ENCODE results near the gene KAT6B.

The KAT6B gene

DNA sequence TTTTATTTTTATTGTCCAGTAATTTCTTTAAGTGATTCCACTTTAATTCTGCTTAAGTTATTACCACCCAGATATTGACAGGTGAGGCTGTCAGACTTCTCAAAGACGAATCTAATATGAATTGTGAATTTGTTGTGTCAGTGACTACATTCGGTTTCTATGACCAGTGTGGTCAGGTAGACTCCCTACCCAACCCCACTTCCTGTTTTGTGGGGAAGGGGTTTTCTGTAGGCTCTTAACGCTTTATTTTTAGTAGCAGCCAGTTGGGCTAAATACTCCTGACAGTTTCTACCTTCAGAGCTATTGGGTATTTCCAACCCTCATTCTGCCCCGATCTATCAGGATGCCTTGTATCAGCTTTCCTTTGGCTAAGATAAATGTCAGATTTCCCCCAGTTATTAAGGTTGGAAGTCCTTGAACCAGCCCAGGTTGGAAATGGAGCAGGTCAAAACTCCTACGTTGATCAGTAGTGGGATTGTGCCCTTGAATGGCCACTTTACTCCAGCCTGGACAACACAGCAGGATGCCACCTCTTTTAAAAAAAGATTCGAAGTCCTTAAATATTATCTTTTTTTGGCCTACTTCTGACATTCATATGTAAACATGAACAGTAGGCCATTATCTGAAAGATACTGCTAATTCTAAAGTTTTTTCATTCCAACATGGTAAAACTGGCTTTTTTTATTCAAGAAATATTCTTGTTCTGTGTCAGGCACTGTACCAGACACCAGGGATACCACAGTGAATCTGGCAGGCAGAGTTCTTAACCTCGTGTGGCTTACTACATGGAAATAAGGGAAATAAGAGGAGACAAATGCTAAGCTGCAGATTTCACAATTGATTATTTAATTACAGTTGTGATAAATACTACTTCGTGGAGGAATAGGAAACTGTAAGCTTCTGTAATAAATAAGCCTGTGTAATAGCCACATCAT is 151.8 kb downstream of the KAT6B start:
- in situ Hi-C loops (cut with MboI; ENCODE audit: low sequenced_read_pairs): no loop called here

DNA sequence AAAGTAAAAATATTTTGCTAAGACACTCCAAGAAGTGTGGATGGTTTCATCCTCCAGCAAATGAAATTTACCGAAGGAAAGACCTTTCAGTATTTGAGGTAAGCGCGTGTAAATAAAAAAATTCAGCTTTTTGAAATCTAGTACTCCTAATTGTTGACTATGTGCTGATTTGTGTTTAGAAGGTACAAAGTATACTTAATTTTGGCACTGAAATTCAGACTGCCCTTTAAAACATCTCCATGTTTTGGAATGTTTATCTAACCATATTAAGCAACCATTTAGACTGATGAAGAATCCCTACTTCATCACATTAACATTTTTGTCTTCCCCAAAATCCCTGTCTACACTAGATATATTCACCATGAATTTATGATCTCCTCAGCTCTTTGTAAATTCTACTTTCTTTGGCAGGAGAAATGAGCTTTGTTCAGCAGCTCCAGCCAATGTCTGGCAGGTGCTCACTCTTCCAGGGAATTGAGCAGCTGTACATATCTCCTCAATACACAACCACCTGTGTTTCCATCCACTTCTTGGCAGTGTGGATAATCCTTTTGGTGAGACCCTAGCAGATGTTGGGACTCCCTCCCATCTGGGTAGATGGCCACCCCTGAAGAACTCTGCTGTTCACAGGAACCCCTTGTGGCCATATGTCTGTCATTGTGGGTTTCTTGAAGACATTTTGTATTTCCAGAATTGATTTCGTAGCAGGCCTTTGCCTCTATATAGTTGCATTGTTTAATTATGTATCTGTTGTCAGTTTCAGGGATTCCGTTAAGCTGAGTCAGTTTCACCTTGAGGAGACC is 155.6 kb downstream of the KAT6B start:
- in situ Hi-C loops (cut with MboI; ENCODE audit: low sequenced_read_pairs): no loop called here

DNA sequence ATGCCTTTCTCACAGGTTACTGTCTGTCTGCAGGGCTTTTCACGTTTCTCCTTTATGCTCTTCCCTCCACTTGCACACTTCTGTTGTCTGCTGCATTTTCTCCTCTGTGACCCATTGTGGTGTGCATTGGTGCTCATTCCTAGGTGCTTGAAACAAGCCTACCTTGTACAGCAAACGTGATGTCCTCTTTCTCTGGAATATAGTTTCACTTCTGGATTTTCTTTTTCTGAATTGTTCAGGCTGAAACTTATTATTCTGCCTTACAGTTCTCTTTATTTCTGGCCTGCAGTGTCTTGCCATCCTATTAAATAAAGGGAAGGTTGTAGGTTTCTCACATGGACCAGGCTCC is 156.2 kb downstream of the KAT6B start:
- in situ Hi-C loops (cut with MboI; ENCODE audit: low sequenced_read_pairs): no loop called here

DNA sequence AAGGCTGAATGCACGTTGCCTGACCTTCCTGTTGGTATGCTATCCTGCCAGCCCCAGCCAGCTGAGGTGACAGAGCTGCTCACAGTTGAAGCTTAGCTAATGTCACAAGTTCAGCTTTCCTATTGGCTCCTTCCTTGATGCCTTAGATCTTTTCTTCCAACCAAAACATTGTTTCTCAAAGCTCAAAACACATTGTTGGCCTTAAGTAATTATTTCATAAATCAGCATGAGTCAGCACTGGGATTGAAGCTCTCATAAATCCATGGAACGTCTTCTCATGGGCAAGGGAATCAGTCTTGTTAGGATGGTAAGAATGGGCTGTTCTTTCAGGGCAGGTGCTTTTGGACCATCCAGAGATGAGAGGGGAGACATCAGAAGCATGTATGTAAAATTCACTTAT is 157.0 kb downstream of the KAT6B start:
- in situ Hi-C loops (cut with MboI; ENCODE audit: low sequenced_read_pairs): no loop called here

DNA sequence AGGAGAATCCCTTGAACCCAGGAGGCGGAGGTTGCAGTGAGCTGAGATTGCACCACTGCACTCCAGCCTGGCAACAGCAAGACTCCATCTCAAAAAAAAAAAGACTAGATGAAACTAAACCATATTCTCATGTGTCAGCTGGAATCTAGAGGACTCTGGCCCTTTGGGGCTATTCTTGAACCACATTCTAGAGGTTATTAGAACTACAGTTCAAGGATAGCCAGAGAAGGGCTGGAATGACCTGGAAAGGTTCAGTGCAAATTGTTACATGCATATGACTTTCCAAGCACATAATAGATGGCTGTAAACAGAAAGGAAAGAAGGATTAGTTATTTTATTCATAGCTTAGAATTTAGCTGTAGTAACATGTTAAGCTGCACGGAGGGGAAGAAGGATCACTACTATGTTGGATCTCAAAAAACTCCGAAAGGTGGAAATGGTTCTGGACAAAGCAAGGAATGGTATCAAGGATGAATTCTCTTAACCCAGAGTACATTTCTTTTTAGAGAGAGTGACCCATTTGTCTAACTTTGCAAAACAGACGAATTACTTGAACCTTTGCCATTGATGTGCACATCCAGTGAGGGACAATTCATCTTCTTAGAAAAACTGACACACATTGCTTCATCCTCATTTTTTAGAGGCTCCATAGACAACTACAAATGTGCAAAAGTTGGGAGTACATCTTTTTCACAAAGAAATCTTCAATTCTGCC is 161.1 kb downstream of the KAT6B start:
- in situ Hi-C loops (cut with MboI; ENCODE audit: low sequenced_read_pairs): no loop called here

DNA sequence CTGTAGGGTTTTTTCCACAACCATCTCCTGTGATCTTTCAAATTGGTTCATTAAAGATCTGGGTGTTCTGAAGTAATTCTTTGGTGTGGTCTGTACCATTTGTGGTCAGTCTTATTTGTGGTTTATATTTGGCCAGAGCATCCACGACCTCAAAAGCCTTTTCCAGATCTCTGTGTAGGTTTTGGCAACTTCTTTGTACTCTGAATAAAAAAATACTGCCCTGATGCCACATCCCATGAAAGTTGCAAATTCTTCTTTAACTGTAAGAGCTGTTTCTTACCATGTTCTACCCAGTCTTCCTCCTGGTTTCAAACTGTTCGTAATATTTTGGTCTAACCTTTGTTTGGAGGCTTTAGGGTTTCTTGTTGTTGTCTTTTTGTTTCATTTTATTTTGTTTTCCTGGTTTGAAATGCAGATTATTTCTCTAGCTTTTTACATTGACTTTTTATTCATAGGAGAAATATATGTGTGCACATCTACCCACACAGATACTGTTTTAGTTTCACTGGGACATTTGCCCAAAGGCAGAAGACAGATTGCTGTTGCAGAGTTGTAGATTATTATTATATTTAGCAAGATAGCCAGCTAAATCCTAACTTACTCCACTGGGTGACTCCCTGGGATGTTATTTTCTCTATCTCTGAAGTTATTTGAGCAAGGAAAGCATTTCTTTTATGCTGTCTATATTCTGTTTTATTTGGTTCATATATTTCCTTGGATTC is 161.8 kb downstream of the KAT6B start:
- in situ Hi-C loops (cut with MboI; ENCODE audit: low sequenced_read_pairs): no loop called here

DNA sequence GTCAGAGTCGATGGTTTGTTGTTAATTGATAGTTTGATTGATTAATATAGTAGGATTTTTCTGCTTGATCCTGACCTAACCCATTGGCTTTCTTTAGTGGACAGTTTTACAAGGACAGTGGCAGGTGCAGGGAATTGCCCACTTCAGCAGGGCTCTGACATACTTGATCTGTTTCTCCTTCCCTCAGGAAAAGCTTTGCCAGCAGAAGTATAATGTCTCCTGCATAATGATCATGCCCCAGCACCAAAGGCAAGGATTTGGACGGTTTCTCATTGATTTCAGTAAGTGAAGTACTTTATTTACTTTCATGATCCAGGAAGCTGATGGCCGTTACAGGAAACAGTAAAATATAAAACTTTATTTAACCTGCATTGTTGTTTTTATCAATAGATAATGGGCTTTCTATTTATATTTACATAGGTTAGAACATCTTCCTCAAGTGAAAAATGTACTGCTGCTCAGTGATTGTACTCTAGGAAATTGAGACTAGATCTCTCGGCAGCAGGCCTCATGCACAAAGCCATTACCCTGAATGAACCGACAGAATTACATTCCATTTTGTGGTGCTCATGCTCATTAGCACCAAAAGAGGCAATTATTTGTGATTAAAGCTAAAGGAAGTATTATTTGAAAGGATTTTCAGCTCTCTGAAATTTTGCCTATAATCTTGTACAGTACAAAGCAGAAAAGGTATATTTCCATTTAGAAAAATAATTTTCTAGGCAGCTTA is 162.6 kb downstream of the KAT6B start:
- in situ Hi-C loops (cut with MboI; ENCODE audit: low sequenced_read_pairs): no loop called here

DNA sequence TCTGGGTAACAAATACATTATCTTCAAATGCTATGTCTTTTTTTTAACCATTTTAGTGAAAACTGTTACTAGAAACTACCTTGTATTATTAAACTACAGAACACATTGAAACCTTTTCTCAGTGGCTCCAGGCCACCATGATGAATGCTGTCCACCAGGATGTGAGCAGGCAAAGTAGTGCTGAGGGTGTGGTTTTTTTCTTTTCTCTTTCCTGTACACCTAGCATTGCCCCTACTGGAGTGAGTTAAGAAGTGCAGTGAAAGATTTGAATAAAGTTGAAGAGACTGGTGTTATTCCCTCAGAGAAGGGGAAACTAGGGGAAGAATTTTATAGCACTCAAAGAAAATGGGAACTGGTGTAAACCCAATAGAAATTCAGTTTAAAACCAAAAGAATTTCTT is 165.0 kb downstream of the KAT6B start:
- in situ Hi-C loops (cut with MboI; ENCODE audit: low sequenced_read_pairs): no loop called here

DNA sequence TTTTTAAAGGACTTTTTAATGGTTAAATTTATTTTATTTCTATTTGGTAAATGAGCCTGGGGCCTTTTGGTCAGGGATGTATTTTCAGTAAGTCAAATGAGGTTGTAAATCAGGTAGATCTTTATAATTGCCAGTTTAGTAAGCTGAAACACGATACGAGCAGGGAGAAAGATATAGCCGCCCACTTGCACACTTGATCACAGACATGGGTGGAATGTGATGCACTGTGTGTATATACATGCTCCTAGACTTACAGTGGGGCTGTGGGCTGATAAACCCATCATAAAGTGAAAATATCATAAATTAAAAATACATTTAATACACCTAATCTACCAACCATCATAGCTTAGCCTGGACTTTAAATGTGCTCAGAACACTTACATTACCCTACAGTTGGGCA is 165.7 kb downstream of the KAT6B start:
- in situ Hi-C loops (cut with MboI; ENCODE audit: low sequenced_read_pairs): no loop called here

DNA sequence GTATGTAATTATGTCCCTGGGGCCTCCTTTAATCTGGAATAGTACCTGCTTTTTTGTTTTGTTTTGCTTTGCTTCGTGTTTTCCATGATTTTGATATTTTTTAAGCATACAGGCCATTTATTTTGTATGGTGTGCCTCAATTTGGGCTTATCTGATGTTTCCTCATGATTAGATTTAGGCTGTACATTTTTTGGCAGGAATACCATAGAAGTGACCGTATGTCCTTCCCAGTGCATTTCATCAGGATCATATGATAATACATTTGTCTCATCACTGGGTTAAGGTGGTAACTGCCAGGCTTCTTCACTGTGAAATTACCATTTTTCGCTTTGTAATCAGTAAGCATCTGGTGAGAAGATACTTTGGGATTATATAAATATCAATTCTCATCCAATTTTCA is 167.2 kb downstream of the KAT6B start:
- in situ Hi-C loops (cut with MboI; ENCODE audit: low sequenced_read_pairs): no loop called here

DNA sequence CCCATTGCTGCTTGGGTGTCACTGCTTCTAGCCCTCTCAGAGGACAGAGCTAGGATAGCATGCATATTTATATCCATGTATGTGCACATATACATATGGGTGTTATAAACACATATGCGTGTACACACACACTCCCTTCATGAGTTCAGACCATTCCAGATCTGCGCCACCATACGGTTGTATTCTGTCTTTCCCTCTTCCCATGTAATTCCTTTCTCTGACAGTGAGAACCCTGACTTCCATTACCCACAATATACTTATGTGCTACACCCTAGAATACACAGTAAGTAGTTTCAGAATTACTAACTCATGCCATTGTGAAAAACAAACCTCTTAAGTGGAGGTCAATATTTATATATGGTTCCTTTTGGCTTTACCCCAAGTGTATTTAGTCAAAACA is 168.5 kb downstream of the KAT6B start:
- in situ Hi-C loops (cut with MboI; ENCODE audit: low sequenced_read_pairs): no loop called here

DNA sequence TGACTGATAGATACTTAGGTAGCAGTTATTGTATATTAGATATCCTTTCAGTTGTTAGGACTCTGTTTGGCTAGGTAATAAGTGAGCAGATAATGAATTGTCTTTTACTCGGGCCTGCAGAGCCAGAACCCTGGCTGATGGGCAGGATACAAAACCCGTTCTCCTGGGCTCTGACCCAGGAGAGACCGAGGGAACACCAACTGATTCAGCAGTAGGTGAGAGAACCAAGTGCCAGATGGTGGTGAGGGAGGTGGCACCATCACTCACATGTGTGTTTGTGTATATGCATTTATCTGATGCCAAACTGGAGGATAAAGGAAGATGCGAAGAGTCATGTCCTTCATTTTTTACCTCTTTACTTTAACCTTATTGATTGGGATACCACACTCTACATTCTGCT is 169.4 kb downstream of the KAT6B start:
- in situ Hi-C loops (cut with MboI; ENCODE audit: low sequenced_read_pairs): no loop called here

DNA sequence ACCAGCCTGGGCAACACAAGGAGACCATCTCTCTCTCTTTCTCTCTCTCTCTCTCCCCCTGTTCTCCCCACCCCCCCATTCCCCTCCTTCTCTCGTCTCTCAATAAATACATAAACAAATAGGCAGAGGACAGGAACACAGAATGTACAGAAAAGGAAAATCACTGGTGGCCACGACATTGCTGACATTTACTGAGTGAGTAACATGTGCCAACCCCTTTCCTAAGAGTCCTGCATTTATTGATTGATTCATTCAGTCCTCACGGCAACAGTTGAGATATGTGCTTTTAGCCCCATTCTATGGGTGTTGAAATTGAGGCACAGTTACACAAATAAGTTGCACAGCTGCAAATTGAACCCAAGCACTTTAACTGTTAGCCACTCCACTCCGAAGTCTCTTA is 170.8 kb downstream of the KAT6B start:
- in situ Hi-C loops (cut with MboI; ENCODE audit: low sequenced_read_pairs): no loop called here

DNA sequence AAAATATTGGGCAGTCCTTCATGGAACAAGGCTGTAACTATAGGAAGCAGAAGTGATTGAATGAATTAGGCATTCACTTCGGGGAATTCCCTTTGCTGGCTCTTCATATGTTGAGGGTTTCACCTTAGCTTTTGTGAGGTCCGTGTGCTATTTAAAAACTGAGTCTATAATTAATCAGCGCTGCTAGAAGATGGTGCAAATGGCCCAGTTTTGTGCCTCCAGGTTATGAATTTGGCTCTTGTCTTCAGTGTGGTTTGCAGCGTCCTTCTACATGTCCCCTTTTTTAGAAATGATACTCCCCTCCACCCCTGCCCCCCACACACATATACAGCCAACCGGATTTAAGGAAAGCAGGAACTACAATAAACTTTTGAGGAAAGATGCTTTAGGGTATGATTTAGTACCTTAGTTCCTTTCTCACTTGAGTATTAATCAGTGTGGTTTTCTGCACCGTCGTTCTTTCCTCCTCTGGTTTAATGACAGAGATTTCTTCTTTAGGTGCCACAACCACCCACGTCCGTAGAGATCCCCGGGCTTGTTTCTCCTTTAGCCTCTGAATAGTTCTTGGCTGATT is 174.4 kb downstream of the KAT6B start:
- in situ Hi-C loops (cut with MboI; ENCODE audit: low sequenced_read_pairs): no loop called here

DNA sequence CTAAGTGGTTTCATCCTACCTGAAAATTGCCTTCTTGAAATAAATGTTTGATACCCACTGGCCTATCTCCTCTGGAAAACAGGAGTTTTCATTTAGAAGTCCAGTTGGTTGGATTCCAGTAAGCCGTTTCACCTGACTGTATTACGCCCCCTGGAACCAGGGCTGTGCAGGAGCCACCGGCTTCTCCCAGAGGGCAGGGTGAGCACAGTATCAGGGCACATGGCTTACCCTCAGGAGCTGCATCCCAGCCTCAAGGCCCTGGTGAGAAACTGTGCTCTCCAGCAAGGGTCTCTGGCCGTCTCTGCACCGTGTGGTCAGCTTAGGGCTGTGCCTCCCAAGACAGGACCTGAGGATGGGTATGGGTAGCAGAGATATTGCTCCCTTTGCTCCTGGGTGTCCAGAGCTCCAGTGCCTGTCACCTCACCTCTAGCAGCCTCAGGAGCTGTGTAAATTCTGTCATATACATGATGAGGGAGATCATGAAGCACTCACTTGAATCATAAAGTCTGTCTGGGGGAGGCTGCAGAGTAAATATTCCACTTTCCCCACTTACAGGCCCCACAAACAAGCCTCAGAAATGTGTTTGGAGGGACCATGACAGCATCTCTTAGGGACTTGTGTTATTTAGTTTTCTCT is 175.4 kb downstream of the KAT6B start:
- in situ Hi-C loops (cut with MboI; ENCODE audit: low sequenced_read_pairs): no loop called here

DNA sequence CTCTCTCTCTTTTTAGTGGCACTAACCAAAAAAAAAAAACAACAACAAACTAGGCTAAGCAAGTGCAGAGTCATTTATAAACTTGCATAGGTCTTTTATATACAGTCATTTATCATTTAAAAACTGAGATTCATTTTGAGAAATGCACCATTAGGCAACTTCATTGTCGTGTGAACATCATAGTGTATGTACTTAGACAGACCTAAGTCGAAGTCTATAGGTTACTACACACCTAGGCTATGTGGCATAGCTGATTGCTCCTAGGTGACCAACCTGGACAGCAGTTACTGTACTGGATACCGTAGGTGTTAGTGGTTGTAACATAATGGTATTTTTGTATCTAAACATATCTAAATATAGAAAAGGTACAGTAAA is 175.9 kb downstream of the KAT6B start:
- in situ Hi-C loops (cut with MboI; ENCODE audit: low sequenced_read_pairs): no loop called here

DNA sequence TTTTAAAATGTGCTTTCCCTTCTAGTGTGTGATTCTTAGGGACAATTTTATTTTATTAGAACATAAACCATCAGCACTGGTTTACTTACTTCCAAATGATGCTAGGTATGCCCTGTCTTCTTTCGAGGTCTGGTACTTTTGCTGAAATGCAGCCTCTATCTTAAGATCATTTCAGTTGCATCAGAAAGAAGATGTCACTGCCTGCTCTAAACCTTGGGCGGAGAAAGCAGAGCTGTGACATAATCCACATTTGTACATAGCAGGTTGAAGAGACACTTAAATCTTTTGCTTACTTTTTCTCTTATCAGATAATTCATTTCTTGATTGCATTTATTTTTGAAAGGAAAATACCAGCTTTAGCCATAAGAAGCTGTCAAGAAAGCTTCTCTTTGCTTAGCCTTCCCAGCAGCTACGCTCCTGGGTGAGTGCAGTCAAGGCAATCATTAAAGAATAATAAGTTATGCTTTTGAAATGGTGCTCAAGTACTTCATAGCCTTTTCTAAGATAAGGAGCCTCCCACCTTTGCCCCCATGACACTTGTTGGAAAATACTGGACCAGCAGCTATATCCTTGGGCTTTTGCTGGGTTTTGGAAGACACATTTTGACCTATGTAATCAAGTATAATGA is 176.7 kb downstream of the KAT6B start:
- in situ Hi-C loops (cut with MboI; ENCODE audit: low sequenced_read_pairs): no loop called here

DNA sequence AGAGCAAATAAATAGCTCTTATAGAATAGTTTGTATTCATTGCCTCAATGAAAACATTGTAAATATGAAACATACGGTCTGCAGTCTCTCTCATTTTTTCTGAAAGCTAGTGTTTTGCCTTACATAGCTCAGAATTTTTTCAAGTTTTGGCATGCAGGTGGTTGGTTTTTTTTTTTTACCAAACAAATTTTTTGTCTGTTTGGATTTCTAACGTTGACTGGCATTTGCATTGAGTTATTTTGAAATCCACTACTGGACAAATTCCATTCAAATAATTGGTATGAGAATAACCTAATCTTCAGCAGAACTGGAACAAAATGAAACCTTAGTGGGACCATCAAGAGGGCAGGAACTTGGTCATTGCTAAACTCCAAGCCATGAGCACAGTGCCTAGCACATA is 177.5 kb downstream of the KAT6B start:
- in situ Hi-C loops (cut with MboI; ENCODE audit: low sequenced_read_pairs): no loop called here

DNA sequence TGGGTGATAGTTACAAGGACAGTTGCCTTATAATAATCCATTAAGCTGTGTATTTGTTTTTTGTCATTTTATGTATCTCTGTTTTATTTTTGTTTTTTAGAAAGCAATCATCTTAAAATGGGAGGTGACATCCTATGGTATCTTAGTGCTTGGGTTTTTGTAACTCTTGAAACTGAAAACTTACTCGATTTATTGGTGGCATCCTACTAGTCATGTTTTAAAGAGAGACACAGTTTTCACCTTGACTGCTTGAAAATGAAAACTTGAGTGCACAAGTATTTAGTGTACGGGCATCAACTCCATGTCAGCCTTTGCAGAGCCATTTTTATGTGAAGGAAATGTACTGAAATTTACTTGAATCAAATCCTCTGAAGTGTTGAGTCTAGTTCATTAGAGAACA is 181.2 kb downstream of the KAT6B start:
- in situ Hi-C loops (cut with MboI; ENCODE audit: low sequenced_read_pairs): no loop called here
